Parathyroid adenoma (tissue), 2 donors: ENCODE measurements around the gene INTS15.

Source experiments
- H2AFZ ChIP-seq: fragments of 300-600 bp; sonication (generic); one replicate; pipeline ENCODE4 v1.7.0; 2017; ENCODE audit warnings: antibody characterized with exemption, mild to moderate bottlenecking
- H3K27ac ChIP-seq: fragments of 300-600 bp; sonication (generic); one replicate; pipeline ENCODE4 v1.7.0; 2017
- H3K27me3 ChIP-seq: fragments of 300-600 bp; sonication (generic); one replicate; pipeline ENCODE4 v1.7.0; 2017; ENCODE audit warnings: low read length; ENCODE audit not compliant: control insufficient read depth, insufficient read depth
- H3K36me3 ChIP-seq: fragments of 300-600 bp; sonication (generic); one replicate; pipeline ENCODE4 v1.7.0; 2017; ENCODE audit warnings: low read length; ENCODE audit not compliant: control insufficient read depth, insufficient read depth
- H3K4me1 ChIP-seq: fragments of 300-600 bp; sonication (generic); one replicate; pipeline ENCODE4 v1.7.0; 2017; ENCODE audit warnings: control low read depth
- H3K4me2 ChIP-seq: fragments of 300-600 bp; sonication (generic); one replicate; pipeline ENCODE4 v1.7.0; 2017; ENCODE audit warnings: low read length
- H3K4me3 ChIP-seq: fragments of 300-600 bp; sonication (generic); one replicate; pipeline ENCODE4 v1.7.0; 2017; ENCODE audit warnings: low read depth, low read length
- H3K79me2 ChIP-seq: fragments of 300-600 bp; sonication (generic); one replicate; pipeline ENCODE4 v1.7.0; 2017; ENCODE audit warnings: control low read depth
- H3K9ac ChIP-seq: fragments of 300-600 bp; sonication (generic); one replicate; pipeline ENCODE4 v1.7.0; 2017; ENCODE audit warnings: mild to moderate bottlenecking
- H3K9me3 ChIP-seq: fragments of 300-600 bp; sonication (generic); one replicate; pipeline ENCODE4 v1.7.0; 2017; ENCODE audit warnings: low read length; ENCODE audit not compliant: control insufficient read depth
- CTCF ChIP-seq: fragments of 300-600 bp; sonication (generic); IDR thresholded peaks from one replicate; pipeline ENCODE4 v1.7.0; 2017; ENCODE audit warnings: antibody characterized with exemption, mild to moderate bottlenecking
- donor health status: primary hyperparathyroidism.

Gene INTS15

GRCh38 chr7:6646465-6646864 is 56.6 kb downstream of the INTS15 start:
- Histone ChIP-seq H3K4me1 (no peaks in the 10 kb centered on the region), H3K79me2 (peaks cover 5% of the 10 kb centered on the region), H3K27me3 (no peaks in the 10 kb centered on the region), H2AFZ (no peak overlapping the region), H3K4me3 (no peak overlapping the region), H3K9ac (no peak overlapping the region), H3K9me3 (no peaks in the 10 kb centered on the region), H3K36me3 (no peaks in the 10 kb centered on the region), H3K4me2 (no peak overlapping the region), H3K27ac (no peak overlapping the region)
- no peak for TF ChIP-seq CTCF

- H3K36me3 ChIP-seq = no peaks in the 10 kb centered on the region
Measured at GRCh38 chr7:6647080-6647479, 57.3 kb downstream of the INTS15 start.

GRCh38 chr7:6647541-6647940 is 57.7 kb downstream of the INTS15 start:
- Histone ChIP-seq H3K9ac (no peak overlapping the region), H3K27ac (no peak overlapping the region), H3K4me1 (no peaks in the 10 kb centered on the region), H3K36me3 (no peaks in the 10 kb centered on the region), H3K27me3 (no peaks in the 10 kb centered on the region), H3K9me3 (no peaks in the 10 kb centered on the region), H3K79me2 (peaks cover 3% of the 10 kb centered on the region), H2AFZ (no peak overlapping the region), H3K4me2 (no peak overlapping the region), H3K4me3 (no peak overlapping the region)
- no peak for TF ChIP-seq CTCF

More at GRCh38 chr7:6647080-6647479, 57.3 kb downstream of the INTS15 start:
- Histone ChIP-seq H3K4me1 (no peaks in the 10 kb centered on the region), H3K9me3 (no peaks in the 10 kb centered on the region), H3K27ac (no peak overlapping the region), H3K27me3 (no peaks in the 10 kb centered on the region), H3K79me2 (peaks cover 5% of the 10 kb centered on the region), H3K9ac (no peak overlapping the region), H2AFZ (no peak overlapping the region), H3K4me2 (no peak overlapping the region), H3K4me3 (no peak overlapping the region)
- TF ChIP-seq CTCF = no peak

- H3K4me1 ChIP-seq = no peaks in the 10 kb centered on the region
- no peak overlapping the region for H3K4me3 ChIP-seq
- no peaks in the 10 kb centered on the region for H3K27me3 ChIP-seq
- no peaks in the 10 kb centered on the region for H3K9me3 ChIP-seq
- H3K27ac ChIP-seq = no peak overlapping the region
- H3K9ac ChIP-seq = no peak overlapping the region
- H3K79me2 ChIP-seq = peaks cover 3% of the 10 kb centered on the region
- no peak overlapping the region for H3K4me2 ChIP-seq
- H3K36me3 ChIP-seq = no peaks in the 10 kb centered on the region
- TF ChIP-seq CTCF = no peak
- H2AFZ ChIP-seq = no peak overlapping the region
Measured at GRCh38 chr7:6648066-6648814, 58.4 kb downstream of the INTS15 start.

- Histone ChIP-seq H3K27ac (no peak overlapping the region), H3K9ac (no peak overlapping the region), H3K36me3 (no peaks in the 10 kb centered on the region), H3K27me3 (no peaks in the 10 kb centered on the region), H2AFZ (no peak overlapping the region), H3K79me2 (peaks cover 1% of the 10 kb centered on the region), H3K4me3 (no peak overlapping the region), H3K9me3 (no peaks in the 10 kb centered on the region), H3K4me2 (no peak overlapping the region), H3K4me1 (no peaks in the 10 kb centered on the region)
- TF ChIP-seq CTCF = no peak
Measured at GRCh38 chr7:6648815-6649104, 58.9 kb downstream of the INTS15 start.
